Hypothalamus (tissue), 51 donors: ENCODE data around the gene UBXN7.
"Not testable (repeated sequence)": the region's sequence is repeated elsewhere in the genome, so short reads cannot be mapped to it uniquely, and the experiment has no call there.

ENCODE experiments used
- DNase-seq, 51 donors: peaks; one replicate each; lab custom pipeline; 2025; lab: John Stamatoyannopoulos, UW

UBXN7 gene

GRCh38 chr3:196320137-196320536 lies 112.1 kb downstream of the UBXN7 start:
- DNase-seq, result no peak

- peak; percentile 42 to 92 (median 81) for DNase-seq
These were observed 114.3 kb downstream of the UBXN7 start, which contains the start of gene DYNLT2B for GRCh38 chr3:196317687-196318467. TSS of gene DYNLT2B (minus strand) at chr3:196318240. CDS start at chr3:196318152, 88 bp downstream.

- DNase-seq, result not testable (repeated sequence)
These were observed 115.2 kb downstream of the UBXN7 start for GRCh38 chr3:196316799-196317686.

GRCh38 chr3:196315821-196316220 lies 116.4 kb downstream of the UBXN7 start:
- no peak for DNase-seq

- DNase-seq, result no peak
These were observed 117.6 kb downstream of the UBXN7 start for GRCh38 chr3:196314597-196314996.

- DNase-seq, result not testable (repeated sequence)
These were observed 118.1 kb downstream of the UBXN7 start for GRCh38 chr3:196314086-196314485.

- not testable (repeated sequence) for DNase-seq
These were observed 129.3 kb downstream of the UBXN7 start for GRCh38 chr3:196302960-196303359.

GRCh38 chr3:196302551-196302950 lies 129.7 kb downstream of the UBXN7 start:
- not testable (repeated sequence) for DNase-seq

- DNase-seq, result peak in 1 of 51 donors; percentile 0
These were observed 133.7 kb downstream of the UBXN7 start for GRCh38 chr3:196298521-196298920.
